Stimulated activated CD8-positive, alpha-beta memory T cell treated with anti-CD3 and anti-CD28 coated beads, Interleukin-4, amount 100 ng/mL, for 48 hours (primary cell): ENCODE measurements around the gene WDR64.

ENCODE experiments used
- DNase-seq: peaks from one replicate; pipeline ENCODE4 v3.0.0-alpha.2; 2020

Gene WDR64

DNA sequence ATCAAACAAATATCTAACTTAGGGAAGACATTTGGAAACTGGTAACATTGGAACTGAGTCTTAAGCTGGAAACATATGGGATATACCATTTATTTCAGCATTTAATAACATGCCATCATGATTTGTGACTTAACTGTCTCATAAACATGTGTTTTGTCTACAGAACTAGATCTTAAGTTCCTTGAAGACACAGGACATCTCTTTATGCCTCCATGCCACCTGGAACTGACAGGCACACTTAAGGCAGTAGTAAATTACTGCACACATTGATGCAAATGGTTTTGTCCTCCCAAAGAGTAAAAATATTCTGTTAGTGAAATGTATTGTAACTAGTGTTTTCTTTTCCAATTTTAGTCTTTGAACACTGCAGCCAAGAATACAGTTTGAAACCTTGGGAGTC lies 194.3 kb downstream of the WDR64 start:
- DNase-seq = no peak

DNA sequence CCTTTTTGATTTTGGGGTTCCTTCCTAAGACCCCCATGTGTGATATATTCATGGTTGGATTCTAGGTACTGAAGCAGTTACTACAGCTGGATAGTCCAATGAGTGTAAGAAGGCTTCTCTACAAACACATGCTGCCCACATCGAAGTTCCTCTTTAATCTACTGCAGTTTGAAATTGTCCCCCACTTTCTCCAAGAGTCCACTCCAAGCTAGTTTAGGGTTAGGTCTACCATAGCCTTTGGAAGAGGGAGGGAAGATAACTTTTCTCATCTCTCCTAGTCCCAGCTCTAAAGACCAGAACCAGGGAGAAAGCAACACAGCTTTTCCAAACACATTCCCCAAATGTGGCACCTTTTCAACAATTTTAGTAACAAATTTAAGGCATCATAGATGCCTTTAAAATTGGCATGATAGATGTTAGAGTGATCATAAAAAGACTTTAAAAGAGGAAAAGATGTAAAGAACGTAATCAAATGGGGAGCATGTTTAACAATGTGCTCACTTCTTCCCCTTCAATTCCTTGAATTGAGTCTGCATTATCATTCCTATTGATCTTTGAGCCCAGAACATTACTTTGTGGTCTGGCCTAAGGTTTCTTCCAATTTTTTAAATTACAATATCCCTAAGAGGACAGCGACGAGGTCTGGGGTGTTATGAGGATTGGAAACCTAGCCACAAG lies 194.9 kb downstream of the WDR64 start:
- DNase-seq = no peak

DNA sequence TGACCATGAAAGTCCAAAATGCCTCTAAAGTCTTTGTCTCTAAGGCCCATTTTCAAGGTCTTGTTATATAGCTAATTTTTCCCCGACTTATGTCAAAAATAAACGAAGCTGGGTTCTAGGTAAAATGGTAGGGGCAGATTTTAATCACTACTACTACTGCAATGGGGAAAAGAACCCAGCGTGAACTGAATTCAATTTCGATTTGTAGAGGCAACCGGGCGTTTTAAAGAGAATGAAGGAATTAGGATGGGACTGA lies 195.4 kb downstream of the WDR64 start:
- no peak for DNase-seq

DNA sequence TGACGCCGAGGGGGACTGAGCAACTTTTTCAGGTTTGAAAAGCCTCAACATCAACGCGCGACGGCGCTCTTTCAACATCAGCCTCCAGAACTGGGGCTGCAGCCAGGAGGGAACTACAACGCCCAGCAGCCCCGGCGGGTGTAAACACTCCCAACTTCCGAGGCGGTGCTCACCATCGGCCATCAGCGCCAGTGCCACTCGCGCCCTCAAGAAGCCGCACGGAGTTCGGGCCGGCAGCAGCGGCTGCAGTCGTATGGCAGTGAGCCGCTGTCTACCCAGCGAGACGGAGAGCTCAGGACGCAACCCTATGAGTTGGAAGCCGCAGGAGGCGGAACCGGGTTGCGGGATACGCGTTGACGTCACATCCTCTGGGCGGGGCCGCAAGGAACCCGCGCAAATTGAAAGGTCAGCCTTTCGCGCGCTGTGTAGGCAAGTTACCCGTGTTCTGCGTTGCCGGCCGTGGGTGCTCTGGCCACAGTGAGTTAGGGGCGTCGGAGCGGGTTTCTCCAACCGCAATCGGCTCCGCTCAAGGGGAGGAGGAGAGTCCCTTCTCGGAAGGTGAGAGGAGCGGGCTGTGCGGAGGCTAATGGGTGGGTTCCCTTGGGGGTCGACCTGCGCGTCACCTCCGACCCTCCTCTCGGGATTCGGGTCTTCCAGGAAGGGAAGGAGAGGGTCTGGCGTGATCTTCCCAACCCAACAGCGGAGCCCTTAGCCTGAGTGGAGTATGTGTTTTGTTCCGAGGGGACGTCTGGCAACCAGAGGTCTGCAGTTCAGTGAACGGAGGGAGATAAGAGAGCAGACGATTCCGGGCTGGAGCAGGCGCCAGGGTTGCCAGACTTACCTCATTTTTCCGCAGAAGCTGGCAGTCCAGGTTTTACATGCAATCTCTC lies 196.0 kb downstream of the WDR64 start, which contains the start of gene EXO1:
Gene EXO1, plus strand, starts transcription at position 409 of the 890 bp plus-strand sequence. CDS start 2,222 bp downstream, outside the sequence.
- peak; percentile 93 for DNase-seq

DNA sequence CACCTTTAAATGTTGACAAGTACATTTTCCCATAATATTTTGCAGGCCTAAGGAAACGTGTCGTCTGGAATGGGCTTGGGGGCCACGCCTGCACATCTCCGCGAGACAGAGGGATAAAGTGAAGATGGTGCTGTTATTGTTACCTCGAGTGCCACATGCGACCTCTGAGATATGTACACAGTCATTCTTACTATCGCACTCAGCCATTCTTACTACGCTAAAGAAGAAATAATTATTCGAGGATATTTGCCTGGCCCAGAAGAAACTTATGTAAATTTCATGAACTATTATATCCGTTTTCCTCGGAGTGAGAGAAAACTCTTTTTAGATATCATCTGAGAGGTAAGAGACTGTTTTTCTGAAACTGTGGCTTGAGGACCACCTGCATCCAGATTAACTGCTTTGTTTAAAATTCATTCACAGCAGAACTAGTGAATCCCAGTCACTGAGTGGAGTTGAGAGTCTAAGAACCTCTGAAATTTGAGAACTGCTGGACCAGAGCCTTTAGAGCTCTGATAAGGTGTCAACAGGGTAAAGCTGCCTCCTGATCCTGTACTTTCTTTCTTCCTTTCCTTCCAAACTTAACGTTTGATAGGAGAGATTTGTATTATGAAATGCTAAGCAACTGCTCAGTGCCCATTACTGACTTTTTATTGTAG lies 196.7 kb downstream of the WDR64 start:
- DNase-seq = no peak

DNA sequence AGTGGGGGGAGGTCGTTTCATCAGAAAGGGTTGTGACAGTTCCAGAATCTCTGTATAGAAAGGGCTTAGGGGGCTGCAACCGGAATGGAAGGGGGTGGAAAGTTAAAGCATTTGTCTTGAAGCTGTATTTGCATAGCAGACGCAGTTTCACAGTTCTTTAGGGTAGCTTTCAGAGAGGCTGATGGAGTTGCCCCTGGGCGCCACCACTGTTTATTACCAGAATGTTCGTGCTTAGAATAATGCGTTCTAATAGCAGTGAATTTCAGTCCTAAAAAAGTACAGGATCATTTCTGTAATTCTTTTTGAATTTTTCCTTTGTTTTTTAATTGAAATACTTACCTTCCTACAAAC lies 197.2 kb downstream of the WDR64 start:
- DNase-seq = no peak
